Measurements from ENCODE around the gene SPEN.

DNA sequence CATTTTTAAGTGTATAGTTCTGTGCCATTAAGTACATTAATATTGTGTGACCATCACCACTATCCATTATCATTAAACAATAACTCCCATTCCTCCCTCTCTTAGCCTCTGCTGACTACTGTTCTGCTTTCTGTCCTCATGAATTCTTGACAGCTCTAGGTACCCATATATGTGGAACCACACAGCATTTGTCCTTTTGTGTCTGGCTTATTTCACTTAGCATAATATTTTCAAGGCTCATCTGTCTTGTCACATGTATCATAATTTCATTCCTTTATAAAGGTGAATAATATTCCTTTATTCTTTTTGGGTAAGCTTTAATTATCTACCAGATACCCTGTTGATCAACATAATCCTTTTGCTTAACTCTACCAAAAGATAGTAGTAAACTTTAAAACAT is 47.7 kb downstream of the SPEN start:
- TF ChIP-seq, protein P1, sequence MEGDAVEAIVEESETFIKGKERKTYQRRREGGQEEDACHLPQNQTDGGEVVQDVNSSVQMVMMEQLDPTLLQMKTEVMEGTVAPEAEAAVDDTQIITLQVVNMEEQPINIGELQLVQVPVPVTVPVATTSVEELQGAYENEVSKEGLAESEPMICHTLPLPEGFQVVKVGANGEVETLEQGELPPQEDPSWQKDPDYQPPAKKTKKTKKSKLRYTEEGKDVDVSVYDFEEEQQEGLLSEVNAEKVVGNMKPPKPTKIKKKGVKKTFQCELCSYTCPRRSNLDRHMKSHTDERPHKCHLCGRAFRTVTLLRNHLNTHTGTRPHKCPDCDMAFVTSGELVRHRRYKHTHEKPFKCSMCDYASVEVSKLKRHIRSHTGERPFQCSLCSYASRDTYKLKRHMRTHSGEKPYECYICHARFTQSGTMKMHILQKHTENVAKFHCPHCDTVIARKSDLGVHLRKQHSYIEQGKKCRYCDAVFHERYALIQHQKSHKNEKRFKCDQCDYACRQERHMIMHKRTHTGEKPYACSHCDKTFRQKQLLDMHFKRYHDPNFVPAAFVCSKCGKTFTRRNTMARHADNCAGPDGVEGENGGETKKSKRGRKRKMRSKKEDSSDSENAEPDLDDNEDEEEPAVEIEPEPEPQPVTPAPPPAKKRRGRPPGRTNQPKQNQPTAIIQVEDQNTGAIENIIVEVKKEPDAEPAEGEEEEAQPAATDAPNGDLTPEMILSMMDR (IDR thresholded peaks at IDR 0.05; ENCODE audit: low read length), result no peak
- TF ChIP-seq EZH2 (optimal IDR thresholded peaks at IDR 0.05; ENCODE audit: low read depth, low read length) (no peak), EZH2phosphoT487 (IDR thresholded peaks at IDR 0.05; ENCODE audit: low read length) (no peak)

Measured in MM.1S (cell line).